KOPT-K1 (cell line): ENCODE results near the gene WASF2.
"Not testable (repeated sequence)": the region's sequence is repeated elsewhere in the genome, so short reads cannot be mapped to it uniquely, and the experiment has no call there.

ENCODE experiments used
- H3K27ac ChIP-seq: fragments of 200-600 bp; sonication (generic); 2 replicates; pipeline ENCODE4 v1.5.1; 2016; ENCODE audit warnings: antibody characterized with exemption, mild to moderate bottlenecking, low read depth, low read length; ENCODE audit not compliant: poor library complexity, severe bottlenecking
- H3K36me3 ChIP-seq: fragments of 200-600 bp; sonication (generic); 2 replicates; pipeline ENCODE4 v1.5.1; 2017; ENCODE audit warnings: antibody characterized with exemption, mild to moderate bottlenecking, low read length, moderate library complexity; ENCODE audit not compliant: insufficient read depth
- H3K9me3 ChIP-seq: fragments of 200-600 bp; sonication (generic); 2 replicates; pipeline ENCODE4 v1.5.1; 2017; ENCODE audit warnings: antibody characterized with exemption, low read length, mild to moderate bottlenecking; ENCODE audit not compliant: insufficient read depth, poor library complexity, severe bottlenecking

Gene WASF2

DNA sequence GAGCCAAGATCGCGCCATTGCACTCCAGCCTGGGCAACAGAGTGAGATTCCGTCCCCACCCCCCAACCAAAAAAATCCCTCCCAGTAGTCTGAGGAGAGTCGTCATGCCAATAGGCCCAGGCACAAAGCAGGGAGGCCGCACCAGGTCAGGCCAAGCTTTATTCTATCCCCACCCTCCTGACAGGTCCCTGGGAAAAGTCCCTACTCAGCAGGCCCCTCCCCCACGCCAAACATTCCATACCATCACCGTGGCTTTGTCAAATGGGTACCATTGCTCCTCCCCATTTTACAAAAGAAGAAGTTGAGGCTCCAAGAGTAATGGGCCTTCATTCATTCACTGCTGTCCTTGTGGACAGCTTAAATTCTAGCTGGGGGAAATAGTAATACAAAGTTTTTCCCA, 92.2 kb downstream of the WASF2 start:
- Histone ChIP-seq H3K9me3 (no peaks in the 10 kb centered on the region), H3K27ac (no peak overlapping the region), H3K36me3 (peaks cover 4% of the 10 kb centered on the region; the same call in 1 of the 2 replicates)

DNA sequence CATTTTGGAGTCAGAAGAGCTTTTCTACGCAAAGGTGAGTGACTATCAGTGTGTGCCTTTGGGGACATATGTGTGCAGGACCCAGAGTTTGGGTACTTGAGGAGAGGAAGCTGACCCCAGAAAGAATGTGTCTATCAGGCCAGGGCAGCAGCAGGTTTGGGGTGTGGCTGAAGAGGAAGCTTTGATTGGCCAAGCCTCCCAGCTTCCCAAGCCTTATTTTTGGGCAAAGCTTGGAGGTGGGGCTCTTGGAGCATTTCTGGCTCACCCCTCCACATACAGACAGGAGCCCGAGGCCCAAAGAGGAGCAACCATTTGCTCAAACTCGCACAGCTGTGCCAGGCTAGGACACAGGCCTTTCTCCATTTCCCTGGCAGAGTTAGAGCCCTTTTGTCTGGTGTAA, 92.9 kb downstream of the WASF2 start:
- Histone ChIP-seq H3K9me3 (no peaks in the 10 kb centered on the region), H3K36me3 (no peaks in the 10 kb centered on the region), H3K27ac (no peak overlapping the region)

DNA sequence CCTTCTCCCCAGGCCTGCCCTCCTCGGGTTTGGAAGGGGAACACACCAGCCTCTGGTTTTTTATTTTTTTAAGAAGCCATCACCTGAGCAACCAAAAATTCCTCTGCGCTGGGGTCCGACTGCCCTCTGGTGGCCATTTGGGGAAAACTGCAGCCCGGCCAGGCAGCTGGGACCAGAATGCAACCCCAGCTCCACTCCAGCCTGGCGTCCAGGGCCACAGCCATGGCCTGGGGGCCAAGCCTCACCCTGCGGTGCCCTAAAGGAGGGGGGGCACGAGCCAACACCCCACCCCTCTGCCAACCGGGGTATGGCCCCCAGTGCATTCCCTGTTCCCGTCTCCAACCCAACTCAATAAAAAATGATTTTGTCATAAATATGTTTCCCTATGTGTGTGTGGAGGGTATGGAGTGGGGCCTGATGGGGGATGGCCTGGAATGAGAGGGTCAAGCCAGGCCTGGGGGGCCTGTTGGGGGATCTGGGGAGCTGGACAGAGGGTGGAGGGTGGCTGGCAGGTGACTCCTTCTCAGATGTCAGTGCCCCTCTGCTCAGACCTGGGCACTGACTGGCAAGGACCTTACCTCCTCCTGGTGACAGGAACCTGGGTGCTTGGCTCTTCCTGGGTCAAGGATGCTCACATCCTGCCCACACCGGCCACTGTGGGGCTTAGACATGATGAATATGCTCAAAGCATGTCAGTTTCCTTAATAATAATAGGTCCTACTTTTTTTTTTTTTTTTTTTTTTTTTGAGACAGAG, 94.3 kb downstream of the WASF2 start:
- H3K27ac ChIP-seq = no peak overlapping the region
- H3K9me3 ChIP-seq = no peaks in the 10 kb centered on the region

DNA sequence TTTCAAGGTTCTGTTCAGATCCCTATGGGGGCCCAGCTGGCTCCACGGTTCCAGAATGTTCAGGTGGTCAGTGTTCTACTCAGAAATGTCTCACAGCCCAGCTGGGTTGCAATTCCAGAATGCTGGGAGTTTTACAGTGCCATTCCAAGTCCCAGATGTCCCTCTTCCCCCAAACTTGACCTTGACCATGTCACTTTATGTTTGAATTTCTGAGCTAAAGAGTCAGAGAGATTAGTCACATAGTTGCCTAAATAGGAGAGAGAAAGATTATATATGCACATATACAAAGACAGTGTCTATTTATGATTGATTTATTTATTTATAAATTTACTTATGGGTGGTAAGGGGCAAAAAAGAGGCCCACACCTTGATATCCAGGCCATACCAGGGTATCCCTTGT, 95.0 kb downstream of the WASF2 start:
- no peaks in the 10 kb centered on the region for H3K36me3 ChIP-seq
- no peaks in the 10 kb centered on the region for H3K9me3 ChIP-seq
- no peak overlapping the region for H3K27ac ChIP-seq

More for the DNA sequence above, 94.3 kb downstream of the WASF2 start:
- H3K36me3 ChIP-seq = no peaks in the 10 kb centered on the region

DNA sequence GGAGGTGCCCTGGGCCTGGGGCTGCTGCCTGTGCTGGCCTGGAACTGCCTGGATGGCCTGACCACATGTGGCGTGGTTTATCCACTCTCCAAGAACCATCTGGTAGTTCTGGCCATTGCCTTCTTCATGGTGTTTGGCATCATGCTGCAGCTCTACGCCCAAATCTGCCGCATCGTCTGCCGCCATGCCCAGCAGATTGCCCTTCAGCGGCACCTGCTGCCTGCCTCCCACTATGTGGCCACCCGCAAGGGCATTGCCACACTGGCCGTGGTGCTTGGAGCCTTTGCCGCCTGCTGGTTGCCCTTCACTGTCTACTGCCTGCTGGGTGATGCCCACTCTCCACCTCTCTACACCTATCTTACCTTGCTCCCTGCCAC, 95.7 kb downstream of the WASF2 start:
- Histone ChIP-seq H3K27ac (no peak overlapping the region), H3K9me3 (no peaks in the 10 kb centered on the region), H3K36me3 (no peaks in the 10 kb centered on the region)

DNA sequence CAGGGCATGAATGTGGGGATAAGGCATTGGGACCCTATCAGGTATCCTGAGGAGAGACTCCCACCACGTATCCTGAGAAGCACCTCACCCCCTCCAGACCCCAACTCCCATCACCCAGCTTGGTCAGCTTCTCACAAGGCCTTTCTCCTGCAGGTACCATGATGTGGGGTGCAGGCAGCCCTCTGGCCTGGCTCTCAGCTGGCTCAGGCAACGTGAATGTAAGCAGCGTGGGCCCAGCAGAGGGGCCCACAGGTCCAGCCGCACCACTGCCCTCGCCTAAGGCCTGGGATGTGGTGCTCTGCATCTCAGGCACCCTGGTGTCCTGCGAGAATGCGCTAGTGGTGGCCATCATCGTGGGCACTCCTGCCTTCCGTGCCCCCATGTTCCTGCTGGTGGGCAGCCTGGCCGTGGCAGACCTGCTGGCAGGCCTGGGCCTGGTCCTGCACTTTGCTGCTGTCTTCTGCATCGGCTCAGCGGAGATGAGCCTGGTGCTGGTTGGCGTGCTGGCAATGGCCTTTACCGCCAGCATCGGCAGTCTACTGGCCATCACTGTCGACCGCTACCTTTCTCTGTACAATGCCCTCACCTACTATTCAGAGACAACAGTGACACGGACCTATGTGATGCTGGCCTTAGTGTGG, 96.2 kb downstream of the WASF2 start:
- Histone ChIP-seq H3K36me3 (no peaks in the 10 kb centered on the region), H3K9me3 (no peaks in the 10 kb centered on the region), H3K27ac (no peak overlapping the region)

DNA sequence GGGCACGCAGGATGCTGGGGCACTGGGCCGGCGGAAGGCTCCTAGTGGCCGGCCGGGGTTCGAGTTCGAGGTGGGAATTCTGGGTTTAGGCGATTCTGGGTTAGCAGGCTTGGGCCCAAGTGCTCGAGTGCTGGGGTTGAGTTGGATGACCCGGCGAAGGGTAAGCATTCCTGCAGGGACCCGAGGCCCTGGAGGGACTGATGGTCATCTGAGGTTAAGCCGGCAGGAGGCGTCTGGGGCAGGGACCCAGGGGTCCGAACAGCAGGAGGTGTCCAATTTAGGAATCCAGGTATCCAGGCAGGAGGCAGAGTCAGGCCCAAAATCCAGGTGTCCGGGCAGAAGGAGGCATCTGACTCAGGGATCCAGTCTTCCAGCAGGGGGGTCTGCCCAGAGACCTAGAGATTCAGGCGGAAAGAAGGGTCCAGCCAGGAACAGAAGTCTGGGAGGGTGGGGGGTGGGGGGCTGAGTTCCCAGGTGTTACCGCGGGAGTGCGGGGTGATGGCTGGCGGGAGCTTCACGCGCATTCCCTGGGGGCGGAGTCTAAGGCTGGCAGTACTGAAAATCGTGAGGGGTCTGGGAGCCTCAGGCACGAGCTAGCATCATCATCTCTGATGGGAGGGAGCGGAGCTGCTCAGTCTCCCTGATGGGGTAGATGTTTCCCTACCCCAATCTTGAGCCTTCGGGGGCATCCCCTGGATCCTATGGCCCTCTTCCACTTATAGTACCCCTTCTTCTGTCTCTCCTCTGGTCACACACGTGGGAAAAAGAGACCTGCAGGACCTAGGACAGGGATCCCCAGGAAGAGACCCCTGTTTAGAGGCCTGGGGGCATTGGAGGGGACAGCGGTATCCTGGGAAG, 97.0 kb downstream of the WASF2 start:
- Histone ChIP-seq H3K9me3 (no peaks in the 10 kb centered on the region), H3K27ac (peak overlapping the region; percentile 49), H3K36me3 (no peaks in the 10 kb centered on the region)

DNA sequence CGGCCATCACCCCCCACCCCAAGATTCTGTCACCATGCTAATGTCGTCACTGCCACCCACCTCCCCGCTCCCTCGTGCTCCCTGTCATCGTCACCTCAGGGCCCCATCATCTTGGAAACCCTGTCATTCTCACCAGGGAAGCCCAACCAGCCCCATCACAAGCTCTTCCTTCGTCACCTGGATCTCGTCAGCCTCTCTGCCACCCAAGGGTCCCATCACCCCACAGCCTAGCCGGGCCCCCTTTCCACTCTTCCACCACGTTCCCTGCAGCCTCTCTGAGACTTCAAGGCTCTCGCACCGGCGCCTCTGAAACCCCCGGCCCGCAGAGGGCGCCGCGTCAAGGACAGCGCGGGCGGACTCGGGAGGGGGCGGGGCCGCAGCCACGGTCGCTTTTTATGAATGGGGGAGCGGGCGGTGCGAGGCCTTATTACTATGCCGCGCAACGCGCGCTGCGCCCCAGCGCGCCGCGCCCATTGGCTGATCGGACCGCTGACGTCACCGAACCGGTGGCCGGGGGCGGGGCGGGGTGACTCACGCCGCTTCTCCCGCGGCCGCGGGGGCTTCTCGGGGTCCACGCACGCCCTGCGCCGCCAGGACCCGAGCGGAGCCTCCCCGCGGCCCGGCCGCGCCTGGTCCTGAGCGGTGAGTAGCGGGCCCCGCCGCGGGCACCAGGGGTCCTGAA, 97.7 kb downstream of the WASF2 start, which contains the start of gene GPR3:
TSS of gene GPR3 (plus strand) at position 527 of the 682 bp plus-strand sequence. CDS start 1,177 bp downstream, outside the sequence.
- Histone ChIP-seq H3K36me3 (no peaks in the 10 kb centered on the region), H3K27ac (peak within 1 kb of the TSS; percentile 49), H3K9me3 (no peaks in the 10 kb centered on the region)

DNA sequence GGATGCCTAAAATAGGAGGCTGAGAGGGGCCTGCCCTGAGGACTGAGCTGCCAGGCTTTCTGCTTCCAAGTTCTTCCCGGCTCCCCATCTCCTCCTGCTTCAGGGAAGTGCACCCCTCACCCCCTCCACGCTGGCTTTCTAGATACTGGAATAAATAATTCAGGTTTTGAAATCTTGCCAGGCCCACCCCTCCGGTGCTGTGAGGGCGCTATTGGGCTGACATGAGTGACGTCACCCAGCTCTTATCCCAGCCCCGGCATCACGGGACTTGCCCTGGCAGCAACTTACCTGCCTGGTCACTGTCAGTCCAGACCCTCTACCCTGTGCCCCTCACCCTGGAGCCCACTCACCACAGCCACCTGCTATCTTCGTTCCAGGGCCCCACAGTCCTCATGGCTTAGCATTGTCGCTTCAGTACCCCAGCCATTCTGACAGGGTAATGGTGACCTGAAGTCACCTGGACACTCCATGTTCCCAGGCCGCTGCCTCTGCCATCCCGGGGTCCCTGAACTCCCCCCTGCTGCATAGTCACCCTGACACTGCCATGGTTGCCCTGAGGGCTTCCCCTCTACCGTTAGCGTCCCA, 98.4 kb downstream of the WASF2 start:
- Histone ChIP-seq H3K9me3 (no peaks in the 10 kb centered on the region), H3K27ac (no peak overlapping the region), H3K36me3 (no peaks in the 10 kb centered on the region)

DNA sequence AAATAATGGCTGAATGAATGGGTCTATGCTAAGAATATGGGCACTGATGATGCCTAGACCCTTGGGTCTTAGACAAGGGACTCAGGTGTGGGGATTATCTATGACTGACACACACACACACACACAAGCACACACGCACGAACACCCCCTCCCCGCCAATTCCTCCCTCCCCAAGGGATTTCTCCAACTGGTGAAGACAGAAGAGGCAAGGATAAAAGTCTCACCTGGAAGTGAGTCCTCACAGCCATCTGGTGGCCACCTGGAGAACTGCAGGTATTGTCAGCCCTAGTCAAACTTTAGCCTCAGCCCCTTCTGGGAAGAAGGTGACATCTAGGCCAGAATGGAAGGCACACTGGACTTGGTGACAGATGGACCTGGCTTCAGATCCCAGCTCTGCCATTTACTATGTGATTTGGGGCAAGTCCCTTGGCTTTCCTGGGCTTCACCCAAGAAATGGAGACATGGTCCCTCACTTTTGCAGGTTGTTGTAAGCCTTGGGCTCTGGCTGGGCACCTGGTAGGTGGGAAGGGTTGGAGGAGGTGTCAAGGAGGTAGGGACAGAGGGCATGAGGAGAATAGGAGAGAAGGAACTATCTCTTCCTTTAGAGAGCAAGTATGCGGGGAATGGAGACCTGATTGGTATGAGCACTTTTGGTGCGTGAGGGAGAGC, 101.5 kb downstream of the WASF2 start:
- no peaks in the 10 kb centered on the region for H3K9me3 ChIP-seq
- no peaks in the 10 kb centered on the region for H3K36me3 ChIP-seq

DNA sequence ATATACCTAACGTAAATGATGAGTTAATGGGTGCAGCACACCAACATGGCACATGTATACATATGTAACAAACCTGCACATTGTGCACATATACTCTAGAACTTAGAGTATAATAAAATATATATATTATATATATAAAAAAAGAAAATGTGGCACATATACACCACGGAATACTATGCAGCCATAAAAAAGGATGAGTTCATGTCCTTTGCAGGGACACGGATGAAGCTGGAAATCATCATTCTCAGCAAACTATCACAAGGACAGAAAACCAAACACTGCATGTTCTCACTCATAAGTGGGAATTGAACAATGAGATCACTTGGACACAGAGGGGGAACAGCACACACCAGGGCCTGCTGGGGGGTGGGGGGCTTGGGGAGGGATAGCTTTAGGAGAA, 105.2 kb downstream of the WASF2 start:
- not testable (repeated sequence) for H3K27ac ChIP-seq, H3K36me3 ChIP-seq, H3K9me3 ChIP-seq

More for the DNA sequence above, 101.5 kb downstream of the WASF2 start:
- no peak overlapping the region for H3K27ac ChIP-seq

DNA sequence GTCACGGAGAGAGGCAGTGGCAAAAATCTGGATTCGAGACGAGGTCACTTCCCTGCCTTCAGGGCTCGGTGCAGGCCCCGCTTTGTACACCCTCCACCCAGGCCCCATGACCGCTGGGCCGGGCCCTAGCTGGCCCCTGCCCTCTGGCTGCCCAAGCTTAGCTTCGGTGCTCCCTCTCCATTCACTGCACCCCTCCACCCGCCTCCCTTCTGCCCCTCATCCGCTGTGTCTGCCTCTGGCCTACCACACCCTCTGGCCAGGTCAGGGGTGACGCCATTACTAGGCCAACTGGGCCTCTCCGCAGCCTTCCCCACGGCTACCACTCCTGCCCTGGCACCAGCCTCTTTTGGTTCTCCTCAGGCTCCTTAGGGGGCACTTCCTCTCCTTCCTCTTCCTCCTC, 106.3 kb downstream of the WASF2 start:
- no peaks in the 10 kb centered on the region for H3K36me3 ChIP-seq
- no peak overlapping the region for H3K27ac ChIP-seq
- no peaks in the 10 kb centered on the region for H3K9me3 ChIP-seq

DNA sequence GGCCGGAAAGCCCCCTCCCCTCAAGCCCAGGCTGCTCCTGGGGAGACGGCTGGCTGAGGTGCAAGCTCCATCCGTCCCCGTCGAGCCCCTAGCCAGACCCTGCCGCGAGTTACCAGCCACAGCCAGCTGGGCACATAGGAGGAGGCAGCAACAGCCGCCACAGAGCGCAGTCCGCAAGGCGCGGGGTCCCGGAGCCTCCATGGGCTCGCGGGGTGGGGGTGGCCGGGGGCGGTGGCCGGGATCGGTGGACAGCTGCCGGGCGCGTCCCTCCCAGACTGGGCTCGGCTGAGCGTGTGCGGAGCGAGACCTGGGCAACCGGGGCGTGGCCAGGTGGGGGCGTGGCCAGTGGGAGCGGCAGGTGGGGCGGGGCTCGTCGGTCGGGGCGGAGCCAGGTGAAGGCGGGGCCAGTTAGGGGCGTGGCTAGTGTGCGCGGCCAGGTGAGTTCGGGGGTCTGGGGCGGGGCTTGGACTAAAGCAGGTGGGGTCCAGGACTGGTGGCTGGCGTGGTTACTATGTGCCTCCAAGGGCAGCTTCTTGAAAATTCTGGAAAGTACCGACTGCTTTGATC, 106.8 kb downstream of the WASF2 start, which contains the start of gene CD164L2:
TSS of gene CD164L2 (minus strand) at position 295 of the 567 bp plus-strand sequence. CDS start at position 201, 94 bp downstream.
- Histone ChIP-seq H3K9me3 (no peaks in the 10 kb centered on the region), H3K27ac (no peak within 1 kb of the TSS), H3K36me3 (no peaks in the 10 kb centered on the region)
